GM20431 (cell line): ENCODE results near the gene ZNF593OS.

Source experiments
- in situ Hi-C: fragments of 300-500 bp; cut with MseI, MboI; formaldehyde crosslinking; loops from one replicate; pipeline ENCODE4 v1.15.0; 2020; ENCODE audit warnings: low sequenced_read_pairs; ENCODE audit not compliant: unreplicated experiment

Gene ZNF593OS

GRCh38 chr1:26132128-26132833, 39.4 kb downstream of the ZNF593OS start:
- in situ Hi-C loops: no loop called here

GRCh38 chr1:26130695-26131094, 40.9 kb downstream of the ZNF593OS start:
- in situ Hi-C loops: no loop called here

GRCh38 chr1:26129778-26130177, 41.9 kb downstream of the ZNF593OS start:
- in situ Hi-C loops: no loop called here

GRCh38 chr1:26127235-26128163, 44.1 kb downstream of the ZNF593OS start:
- in situ Hi-C loops: no loop called here

- in situ Hi-C loops: no loop called here
These were observed 45.1 kb downstream of the ZNF593OS start for GRCh38 chr1:26126321-26127084.

- in situ Hi-C loops: no loop called here
These were observed 45.7 kb downstream of the ZNF593OS start for GRCh38 chr1:26125946-26126320.

- in situ Hi-C loops: no loop called here
These were observed 46.2 kb downstream of the ZNF593OS start for GRCh38 chr1:26125382-26125781.

GRCh38 chr1:26124418-26125331, 47.0 kb downstream of the ZNF593OS start:
- in situ Hi-C loops: no loop called here

- in situ Hi-C loops: no loop called here
These were observed 48.4 kb downstream of the ZNF593OS start for GRCh38 chr1:26122988-26123973.

GRCh38 chr1:26121854-26122773, 49.5 kb downstream of the ZNF593OS start:
- in situ Hi-C loops: no loop called here

GRCh38 chr1:26119892-26120608, 51.6 kb downstream of the ZNF593OS start:
- in situ Hi-C loops: no loop called here
